ENCODE data around the gene HINT1. TPM values are rescaled to one million over a fixed set of nuclear protein-coding genes. Genes with fewer than 3 reads are reported as not detected.
"Not testable (repeated sequence)": the region's sequence is repeated elsewhere in the genome, so short reads cannot be mapped to it uniquely, and the experiment has no call there.

The HINT1 gene
- total RNA-seq, result 148 TPM
- long read RNA-seq, transcript HINT1-201 (3 exons, 1,081 nt), result major isoform, 50 of 62 reads
- long read RNA-seq, partial matches to known transcripts, result 1 of 62 reads
- long read RNA-seq, other reads (novel, unspliced or antisense), result 5 of 62 reads

DNA sequence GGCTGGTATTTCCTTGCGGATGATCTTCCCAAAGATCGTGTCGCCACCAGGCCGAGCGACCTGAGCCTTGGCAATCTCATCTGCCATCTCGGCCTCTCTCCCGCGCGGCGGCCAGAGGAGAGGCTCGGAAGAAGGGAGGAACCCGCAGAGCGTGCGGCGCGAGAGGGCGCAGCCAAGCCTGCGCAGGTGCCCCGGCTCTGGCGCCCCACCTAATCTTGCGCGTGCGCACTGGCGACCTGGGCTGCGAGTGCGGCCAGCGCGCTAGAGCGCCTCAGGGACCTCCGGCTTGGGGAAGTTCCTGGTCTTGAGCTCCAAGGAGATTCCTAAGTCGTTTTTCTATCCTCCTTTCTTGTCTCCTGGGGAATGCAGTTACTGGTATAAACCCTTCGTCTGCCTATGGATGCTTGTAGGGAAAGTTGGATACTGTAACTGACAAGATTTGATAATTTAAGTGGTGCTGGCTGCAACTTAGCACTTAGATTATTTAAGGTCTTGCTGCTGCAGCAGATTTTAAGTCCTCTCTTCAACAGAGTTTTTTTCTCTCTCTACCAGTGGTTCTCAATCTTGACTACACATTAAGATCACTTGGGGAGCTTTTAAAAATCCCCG is at the start of gene HINT1:
Gene HINT1 (minus strand): TSS at position 138 of the 609 bp plus-strand sequence. CDS start 51 bp downstream, at position 87.
- peak; percentile 97 for DNase-seq (ENCODE audit: low spot score)

DNA sequence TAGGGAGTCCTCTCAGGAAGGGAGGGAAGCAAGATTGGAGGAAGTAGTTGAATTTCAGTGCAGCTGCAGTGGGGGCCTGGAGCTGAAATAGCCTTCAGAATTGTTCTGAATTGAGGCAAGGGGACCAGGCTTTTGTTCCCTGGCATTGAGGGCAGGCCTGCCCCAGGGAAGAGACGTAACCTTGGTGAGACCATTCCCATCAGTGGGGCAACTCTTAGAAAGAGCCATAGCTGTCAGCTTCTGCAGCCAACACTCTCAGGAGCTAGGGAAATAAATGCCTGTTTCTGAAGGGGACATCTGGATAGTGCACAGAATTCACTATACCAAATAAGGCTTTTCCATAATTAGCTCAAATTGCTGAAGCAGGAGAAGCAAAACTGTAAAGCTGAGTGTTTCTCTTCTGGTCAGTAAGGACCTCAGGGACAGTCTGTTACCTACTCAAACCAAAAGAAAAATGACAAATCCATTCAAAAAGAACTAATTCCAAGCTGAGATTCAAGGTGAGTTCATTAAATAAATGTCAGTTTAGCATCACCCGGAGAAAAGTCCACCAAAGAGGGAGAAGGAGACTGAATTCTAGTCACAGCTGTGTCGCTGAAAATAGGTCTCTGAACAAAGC is 49.7 kb upstream of the HINT1 start:
- no peak for DNase-seq (ENCODE audit: low spot score)

DNA sequence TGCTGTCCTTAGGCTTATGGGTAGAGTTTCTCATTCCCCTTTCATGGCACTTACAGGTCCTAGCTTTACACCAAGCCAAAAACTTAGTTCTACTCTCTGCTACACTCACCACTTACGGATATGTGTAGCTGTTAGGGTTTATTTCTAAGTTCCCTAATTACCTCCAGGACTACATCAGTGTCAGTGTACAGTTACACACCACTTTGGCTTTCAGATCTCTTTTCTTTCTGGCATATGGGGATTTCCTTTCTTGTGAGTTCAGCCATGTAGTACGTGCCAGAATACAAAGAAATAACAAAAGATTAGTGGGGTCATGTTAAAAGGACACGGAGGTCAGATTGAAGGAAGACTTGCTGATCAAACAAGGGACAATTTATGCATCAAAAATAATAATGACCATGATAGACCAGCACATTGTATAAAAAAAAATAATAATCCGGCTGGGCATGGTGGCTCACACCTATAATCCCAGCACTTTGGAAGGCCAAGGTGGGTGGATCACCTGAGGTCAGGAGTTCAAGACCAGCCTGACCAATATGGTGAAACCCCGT is 47.5 kb upstream of the HINT1 start:
- DNase-seq (ENCODE audit: low spot score), result no peak

DNA sequence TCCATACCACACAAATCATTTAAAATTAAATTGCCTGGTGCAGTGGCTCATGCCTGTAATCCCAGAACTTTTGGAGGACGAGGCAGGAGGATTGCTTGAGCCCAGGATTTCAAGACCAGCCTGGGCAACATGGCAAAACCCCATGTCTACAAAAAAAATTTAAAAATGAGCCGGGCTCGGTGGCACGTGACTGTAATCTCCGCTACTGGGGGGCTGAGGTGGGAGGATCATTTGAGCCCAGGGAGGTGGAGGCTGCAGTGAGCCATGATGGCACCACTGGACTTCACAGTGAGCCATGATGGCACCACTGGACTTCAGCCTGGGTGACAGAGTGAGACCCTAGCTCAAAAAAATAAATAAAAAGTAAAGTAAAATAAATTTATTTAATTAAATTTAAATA is 46.6 kb upstream of the HINT1 start:
- no peak for DNase-seq (ENCODE audit: low spot score)

DNA sequence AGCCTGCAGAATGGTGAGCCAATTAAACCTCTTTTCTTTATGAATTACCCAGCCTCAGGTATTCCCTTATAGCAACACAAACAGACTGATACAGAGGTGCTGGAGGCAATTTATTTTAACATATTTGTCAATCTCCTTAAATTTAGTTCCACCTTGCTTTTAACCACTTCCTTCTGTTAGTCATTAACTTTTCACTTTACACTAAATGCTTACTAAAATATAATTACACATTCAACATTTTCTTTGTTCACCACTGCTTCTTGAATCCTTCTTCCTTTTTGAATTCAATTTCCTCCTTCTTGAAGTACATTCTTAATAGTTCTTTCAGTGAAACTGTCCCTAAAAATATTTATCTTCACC is 45.1 kb upstream of the HINT1 start:
- no peak for DNase-seq (ENCODE audit: low spot score)

DNA sequence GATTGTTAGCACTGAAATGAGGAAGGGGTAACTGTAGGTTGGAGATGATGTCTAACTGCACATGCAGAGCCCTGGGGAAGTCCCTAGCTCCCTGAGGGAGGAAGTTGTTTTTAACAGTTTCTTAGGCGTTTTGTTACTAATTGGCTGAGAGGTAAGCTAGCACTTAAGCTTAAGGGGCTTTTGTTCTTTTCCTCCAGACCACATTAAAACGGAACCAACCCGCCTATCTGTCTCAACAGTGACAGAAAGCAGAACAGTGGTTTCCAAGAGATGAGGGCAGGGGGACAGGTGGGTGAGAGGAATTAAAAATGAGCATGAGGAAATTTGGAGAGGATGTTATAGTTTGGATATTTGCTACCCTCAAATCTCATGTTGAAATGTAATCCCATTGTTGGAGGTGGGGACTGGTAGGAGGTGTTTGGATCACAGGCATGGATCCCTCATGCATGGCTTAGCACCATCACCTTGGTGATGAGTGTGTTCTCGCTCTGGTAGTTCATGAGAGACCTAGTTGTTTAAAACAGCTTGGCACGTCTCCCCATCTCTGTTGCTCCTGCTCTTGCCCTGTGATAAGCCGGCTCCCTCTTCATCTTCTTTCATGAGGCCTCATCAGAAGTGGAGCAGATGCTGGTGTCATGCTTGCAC is 44.6 kb upstream of the HINT1 start:
- no peak for DNase-seq (ENCODE audit: low spot score)

DNA sequence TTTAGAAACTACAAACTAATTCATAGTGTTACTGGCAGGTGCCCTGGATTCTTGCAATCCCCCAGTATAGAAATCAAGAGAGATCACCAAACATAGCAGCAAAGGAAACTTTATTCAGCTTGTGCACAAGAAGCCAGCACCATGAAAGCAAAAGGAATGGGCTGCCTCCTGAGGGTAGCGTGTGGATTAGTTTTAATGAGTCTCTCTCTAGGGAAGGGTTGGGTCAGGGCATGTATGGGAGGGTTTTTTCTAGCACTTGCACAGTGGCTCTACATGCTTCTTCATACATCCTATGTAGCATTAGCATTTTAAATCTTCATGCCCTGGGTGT is 44.1 kb upstream of the HINT1 start:
- DNase-seq (ENCODE audit: low spot score), result no peak

DNA sequence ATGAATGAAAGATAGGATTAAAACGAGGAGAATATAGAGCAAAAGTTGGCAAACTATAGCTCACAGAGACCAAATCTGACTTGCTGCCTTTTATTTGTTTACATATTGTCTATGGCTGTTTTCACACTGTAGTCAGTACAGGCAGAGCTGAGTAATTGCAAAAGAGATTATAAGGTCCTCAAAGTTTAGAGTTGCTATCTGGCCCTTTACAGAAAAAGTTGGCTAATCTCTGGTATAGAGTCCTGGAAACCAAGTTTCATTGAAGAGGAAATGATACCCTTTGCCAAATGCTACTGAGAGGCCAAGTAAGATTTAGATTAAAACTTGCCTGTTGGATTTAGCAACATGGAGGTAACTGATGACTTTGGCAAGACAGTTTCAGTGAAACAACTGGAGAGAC is 41.7 kb upstream of the HINT1 start:
- no peak for DNase-seq (ENCODE audit: low spot score)

DNA sequence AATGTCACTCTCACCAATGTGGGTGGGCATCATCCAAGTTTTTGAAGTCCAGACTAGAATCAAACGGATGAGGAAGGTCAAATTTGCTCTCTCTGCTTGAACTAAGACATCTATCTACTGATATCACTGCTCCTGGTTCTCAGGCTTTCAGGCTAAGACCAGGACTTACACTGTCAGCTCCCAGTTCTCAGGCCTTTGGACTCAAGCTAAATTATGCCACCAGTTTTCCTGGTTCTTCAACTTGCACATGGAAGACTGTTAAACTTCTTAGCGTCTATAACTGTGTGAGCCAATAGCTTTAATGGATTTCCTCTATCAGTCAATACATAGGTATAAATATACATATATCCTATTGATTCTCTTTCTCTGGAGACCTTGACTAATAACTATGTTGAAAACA is 41.0 kb upstream of the HINT1 start:
- DNase-seq (ENCODE audit: low spot score), result no peak

DNA sequence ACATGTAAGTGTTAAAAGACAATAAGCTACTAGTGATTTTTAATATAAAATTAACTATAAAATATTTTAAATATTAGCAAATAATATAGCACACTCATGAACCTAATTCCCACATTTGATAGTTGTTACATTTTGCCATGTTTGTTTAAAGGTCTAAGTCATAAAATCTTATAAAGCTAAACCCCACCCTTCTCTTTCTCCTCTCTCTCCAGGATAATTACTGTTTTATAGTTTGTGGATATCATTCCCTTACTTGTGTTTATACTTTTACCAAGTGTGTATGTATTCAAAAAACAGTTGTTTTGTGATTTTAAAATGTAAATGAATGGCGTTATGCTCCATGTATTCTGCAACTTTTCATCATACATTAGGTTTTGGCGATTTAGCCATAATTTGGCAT is 39.9 kb upstream of the HINT1 start:
- DNase-seq (ENCODE audit: low spot score), result no peak

DNA sequence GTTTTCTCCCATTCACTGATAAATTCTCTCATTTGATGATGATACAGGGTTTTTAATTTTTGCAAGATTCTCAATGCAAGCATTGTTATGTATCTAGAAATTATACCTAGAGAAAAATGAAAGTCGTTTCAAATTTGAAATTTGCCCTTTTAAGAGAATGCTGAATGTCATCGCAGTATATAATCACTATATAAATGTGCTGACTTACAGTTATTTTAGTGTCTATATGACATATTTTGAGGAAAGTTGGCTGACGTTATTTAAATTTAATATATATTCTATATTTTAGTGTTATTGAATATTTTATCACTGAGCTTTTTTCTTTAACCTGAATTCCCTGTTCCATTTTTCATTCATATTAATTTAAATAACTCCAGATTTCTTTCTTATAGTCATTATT is 35.5 kb upstream of the HINT1 start:
- DNase-seq (ENCODE audit: low spot score), result no peak

DNA sequence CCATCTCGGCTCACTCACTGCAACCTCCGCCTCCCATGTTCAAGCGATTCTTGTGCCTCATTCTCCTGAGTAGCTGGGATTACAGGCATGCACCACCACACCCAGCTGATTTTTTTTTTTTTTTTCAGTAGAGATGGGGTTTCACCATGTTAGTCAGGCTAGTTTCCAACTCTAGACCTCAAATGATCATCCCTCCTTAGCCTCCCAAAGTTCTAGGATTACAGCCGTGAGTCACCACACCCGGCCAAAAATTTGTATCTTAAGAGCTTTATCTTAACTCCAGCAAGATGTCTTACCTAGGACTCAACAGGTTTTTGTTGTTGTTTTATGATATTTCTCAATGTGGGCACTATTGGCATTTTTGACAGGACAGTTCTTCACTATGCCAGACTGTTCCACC is 33.6 kb upstream of the HINT1 start:
- no peak for DNase-seq (ENCODE audit: low spot score)

DNA sequence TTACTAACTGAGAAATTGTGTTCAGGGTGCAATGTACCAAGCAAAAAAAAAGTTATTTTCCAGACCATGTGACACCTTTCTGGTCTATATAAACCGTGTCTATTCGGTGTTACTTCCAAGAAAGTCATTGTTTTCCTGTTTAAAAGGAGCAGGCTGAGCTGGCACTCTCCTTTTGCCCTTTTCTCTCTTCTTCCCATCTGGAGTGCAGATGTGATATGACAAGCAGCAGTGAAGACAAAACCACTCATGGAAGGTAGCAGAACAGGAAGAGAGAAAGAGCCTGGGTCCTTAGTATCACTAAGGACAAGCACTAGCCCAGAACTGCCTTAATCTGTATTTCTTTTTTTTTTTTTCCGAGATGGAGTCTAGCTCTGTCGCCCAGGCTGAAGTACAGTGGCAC is 31.3 kb upstream of the HINT1 start:
- no peak for DNase-seq (ENCODE audit: low spot score)

DNA sequence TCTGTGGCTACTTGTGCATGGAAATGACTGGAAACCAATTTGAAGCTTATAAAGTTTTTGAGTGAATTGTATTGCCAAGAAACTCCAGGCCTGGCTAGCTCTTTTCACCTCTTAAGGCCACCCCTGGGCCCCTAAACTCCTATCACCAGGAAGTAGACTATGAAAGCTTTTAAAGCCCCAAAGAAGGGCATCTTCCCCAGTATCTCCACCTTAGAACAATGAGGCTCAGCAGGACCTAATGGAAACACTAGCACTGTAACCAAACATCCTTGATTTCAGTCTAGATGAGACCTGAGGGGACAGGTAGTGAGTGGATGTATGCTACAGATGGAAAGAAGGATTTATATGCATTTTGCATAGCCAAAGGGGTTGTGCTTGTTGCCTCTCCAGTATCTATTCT is 30.6 kb upstream of the HINT1 start:
- DNase-seq (ENCODE audit: low spot score), result no peak

DNA sequence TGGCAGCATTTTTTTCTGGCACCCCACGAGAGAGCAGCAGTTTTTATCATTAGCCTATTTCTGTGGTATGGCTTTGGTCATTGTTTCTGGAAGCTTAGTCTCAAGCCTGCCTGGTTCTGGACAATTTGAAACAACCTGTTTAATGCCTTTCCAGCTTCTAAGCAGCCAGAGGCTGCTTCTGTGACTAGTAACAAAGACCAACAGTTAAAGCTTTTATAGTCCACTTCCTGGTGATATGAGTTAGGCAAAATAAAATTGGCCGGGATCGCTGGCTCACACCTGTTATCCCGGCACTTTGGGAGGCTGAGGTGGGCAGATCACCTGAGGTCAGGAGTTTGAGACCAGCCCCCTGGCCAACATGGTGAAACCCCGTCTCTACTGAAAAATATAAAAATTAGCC is 29.7 kb upstream of the HINT1 start:
- DNase-seq (ENCODE audit: low spot score), result no peak

DNA sequence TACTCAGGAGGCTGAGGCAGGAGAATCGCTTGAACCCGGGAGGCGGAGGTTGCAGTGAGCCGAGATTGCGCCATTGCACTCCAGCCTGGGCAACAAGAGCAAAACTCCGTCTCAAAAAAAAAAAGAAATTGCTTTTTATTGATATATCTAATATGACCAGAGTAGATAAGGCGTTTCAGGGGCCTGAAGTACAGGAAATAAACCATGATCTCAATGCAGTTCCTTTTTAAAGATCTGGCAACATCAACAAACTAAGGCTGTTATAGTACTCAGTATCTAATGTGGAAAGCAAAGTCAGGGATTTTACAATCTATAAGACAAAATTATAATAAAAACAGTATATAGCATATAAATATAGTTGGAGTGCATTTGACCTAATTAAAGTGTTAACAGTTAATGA is 28.8 kb upstream of the HINT1 start:
- DNase-seq (ENCODE audit: low spot score), result not testable (repeated sequence)

DNA sequence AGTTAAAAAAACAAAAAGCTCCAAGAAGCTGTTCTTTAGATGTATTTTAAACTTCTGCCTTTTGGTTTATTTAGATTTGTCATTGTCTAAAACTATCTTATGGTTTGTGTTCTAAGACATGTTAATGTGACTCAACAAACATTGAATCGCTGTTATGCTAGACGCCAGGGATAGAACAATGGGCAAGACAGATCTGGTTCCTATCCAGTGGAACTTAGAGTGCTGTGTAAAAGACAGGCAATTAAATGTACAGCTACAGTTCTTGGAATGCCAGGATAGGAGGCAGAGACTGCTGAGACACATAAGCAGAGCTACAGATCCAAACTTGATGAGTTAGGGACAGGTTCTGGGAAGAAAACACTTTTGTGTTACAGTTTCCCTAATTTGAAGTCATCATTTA is 28.1 kb upstream of the HINT1 start:
- no peak for DNase-seq (ENCODE audit: low spot score)

DNA sequence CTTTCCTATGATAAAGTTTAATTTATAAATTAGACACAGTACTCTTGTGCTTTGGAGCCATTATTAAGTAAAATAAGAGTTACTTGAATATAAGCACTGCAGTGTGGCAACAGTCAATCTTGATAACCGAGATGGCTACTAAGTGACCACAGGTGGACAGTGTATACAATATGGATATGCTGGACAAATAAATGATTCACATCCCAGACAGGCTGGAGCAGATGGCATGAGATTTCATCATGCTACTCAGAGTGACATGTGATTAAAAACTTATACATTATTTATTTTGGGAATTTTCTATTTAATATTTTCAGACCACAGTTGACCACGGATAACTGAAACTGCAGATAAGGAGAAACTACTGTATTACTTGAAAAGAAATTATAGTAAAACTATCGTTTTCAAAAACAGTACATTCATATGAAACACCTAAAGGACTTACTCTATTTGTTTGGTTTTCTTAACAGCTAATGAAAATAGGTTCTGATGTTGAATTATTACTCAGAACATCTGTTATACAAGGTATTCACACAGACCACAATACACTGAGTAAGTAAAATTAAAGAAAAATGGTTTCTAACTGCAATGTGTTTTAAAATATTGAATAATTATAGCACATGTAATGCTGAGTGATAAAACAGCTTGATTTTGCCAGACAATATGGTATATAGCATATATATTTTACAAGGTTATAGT is 21.7 kb upstream of the HINT1 start:
- no peak for DNase-seq (ENCODE audit: low spot score)

DNA sequence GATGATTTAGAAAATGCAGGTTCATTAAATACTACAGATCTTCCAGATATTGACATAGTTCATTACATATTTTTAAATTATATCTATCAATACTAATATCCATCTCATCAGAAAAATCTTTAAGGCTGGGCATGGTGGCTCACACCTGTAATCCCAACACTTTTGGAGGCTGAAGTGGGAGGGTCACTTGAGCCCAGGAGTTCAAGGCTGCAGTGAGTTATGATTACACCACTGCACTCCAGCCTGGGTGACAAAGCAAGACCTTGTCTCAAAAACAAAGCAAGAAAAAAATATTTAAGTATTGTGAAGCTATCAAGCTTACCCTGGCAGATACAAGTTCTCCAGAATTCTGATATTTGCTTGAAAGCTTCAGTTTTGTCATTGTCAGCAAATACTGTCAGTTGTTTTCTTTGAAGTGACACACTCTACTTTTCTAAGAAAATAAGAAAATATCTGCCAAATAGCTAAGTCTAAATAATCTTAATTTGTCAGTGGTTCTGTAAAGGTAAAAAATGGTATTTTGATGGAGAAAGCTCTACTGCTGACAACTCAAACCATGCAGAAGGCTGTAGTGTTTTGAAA is 20.6 kb upstream of the HINT1 start:
- DNase-seq (ENCODE audit: low spot score), result no peak

DNA sequence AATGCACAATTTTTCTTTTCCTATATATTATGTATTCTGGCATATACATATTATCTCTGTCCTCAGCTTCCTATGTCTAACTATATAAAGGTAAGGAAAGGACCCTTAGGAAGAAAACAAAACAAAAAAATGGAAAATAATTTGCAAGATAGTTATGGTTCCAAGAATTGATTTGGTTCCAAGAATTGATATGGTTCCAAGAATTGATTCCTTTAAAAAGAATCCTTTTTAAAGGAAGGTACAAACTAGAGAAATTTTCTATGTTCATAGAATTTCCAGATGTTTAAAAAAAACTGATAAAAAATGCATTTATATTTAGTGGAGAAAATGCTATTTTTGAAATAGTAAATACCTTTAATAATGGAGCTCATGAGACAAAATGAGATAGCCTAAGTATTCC is 17.8 kb upstream of the HINT1 start:
- DNase-seq (ENCODE audit: low spot score), result no peak

DNA sequence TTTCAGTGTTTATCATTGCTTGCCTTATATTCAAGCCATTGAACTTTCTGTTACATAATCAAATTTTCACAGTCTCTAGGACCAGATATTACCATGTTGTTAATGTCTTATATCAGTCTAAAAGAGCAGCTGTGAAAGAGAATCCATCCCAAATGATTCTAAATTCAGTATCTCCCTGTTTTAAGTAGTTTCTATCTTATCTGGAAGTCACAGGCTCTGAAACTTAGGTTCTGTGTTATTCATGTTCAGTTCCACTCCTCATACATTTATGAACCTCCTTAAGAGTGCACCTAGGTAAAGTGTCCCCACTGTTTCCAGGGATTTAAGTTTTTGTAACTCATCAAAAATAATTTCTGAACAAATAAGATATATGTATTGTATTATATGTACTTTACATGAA is 15.4 kb upstream of the HINT1 start:
- DNase-seq (ENCODE audit: low spot score), result no peak

All from mesenteric fat pad (tissue), 1 donor.